SH-SY5Y (cell line): Measurements from ENCODE around the gene LMO7.

Experiments
- GATA2 ChIP-seq: IDR thresholded peaks from 2 replicates; pipeline ENCODE4 v1.6.1; 2011; ENCODE audit warnings: mild to moderate bottlenecking, low read depth, low read length
- GATA3 ChIP-seq: IDR thresholded peaks from 2 replicates; pipeline ENCODE4 v1.6.1; 2011; ENCODE audit warnings: low read depth, mild to moderate bottlenecking, low read length, moderate library complexity

GRCh38 chr13:75744127-75744526, 108.0 kb downstream of the LMO7 start:
- TF ChIP-seq GATA2, result no peak
- TF ChIP-seq GATA3, result no peak
